ENCODE results near the gene FMNL3.

The FMNL3 gene

GRCh38 chr12:49684310-49684854 is 22.8 kb downstream of the FMNL3 start:
- no peak overlapping the region for H3K4me3 ChIP-seq (ENCODE audit: low read length)
- DNase-seq (ENCODE audit: low read depth): no peak
- TF ChIP-seq CTCF (conservative IDR thresholded peaks at IDR 0.05; ENCODE audit: low read depth, low read length): no peak

DNA sequence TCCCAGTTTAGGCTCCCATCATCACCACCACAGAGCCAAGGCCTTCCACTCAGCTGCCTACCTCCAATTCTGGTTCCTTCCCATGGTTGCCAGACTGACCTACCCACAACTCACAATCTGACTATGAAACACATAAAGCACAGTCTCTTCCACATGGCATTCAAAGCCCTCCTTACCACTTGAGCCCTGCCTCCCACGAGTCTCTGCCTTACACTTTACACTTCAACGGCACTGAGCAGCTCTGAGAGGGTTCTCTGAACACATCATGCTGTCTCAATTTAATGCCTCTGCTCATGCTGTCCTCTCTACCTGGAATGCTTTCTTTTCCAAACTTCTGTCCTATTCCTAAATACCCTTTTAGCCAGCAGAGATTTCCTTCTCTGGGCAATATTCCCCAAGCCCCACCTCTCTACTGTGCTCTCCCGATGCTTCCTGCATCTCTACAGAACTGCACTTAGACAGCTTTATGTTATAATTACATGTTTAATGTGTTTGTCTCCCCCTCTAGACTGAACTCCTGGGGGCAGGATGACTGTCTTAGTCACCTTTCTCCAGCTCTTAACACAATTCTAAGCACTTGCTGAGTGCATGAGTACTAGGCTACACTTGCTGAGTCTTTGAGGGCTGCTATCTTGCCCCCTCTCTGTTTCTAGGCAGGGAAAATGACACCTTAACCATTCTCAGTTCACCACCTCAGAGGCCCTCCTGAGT is 23.5 kb downstream of the FMNL3 start:
- DNase-seq (ENCODE audit: low read depth): no peak
- TF ChIP-seq CTCF (conservative IDR thresholded peaks at IDR 0.05; ENCODE audit: low read depth, low read length): no peak
- H3K4me3 ChIP-seq (ENCODE audit: low read length): no peak overlapping the region

GRCh38 chr12:49680075-49680474 is 27.1 kb downstream of the FMNL3 start:
- TF ChIP-seq CTCF (conservative IDR thresholded peaks at IDR 0.05; ENCODE audit: low read depth, low read length): no peak
- H3K4me3 ChIP-seq (ENCODE audit: low read length): no peak overlapping the region
- no peak for DNase-seq (ENCODE audit: low read depth)

GRCh38 chr12:49678711-49679110 is 28.5 kb downstream of the FMNL3 start:
- DNase-seq (ENCODE audit: low read depth): no peak
- no peak overlapping the region for H3K4me3 ChIP-seq (ENCODE audit: low read length)
- TF ChIP-seq CTCF (conservative IDR thresholded peaks at IDR 0.05; ENCODE audit: low read depth, low read length): no peak

DNA sequence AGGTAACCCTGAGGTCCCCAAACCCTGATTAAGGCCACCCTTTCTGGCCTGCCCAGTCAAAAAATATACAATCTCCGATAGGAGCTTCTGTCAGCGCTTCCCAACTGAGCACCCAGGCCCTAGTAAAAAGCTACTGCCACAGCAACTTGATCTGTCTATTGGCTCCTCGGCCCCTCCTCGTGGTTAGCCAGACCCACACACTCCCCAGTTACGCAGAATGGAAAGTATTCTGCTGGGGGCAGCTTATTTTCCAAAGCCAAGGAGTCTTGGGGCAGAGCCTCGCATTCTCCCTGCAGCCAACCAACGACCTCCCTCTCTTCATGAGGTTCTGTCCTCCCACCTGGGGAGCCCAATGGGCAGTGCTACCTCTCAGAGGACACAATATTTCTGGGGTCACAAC is 32.1 kb downstream of the FMNL3 start:
- TF ChIP-seq CTCF (conservative IDR thresholded peaks at IDR 0.05; ENCODE audit: low read depth, low read length): no peak
- DNase-seq (ENCODE audit: low read depth): no peak
- H3K4me3 ChIP-seq (ENCODE audit: low read length): no peak overlapping the region

GRCh38 chr12:49674318-49674981 is 32.8 kb downstream of the FMNL3 start:
- H3K4me3 ChIP-seq (ENCODE audit: low read length): no peak overlapping the region
- no peak for DNase-seq (ENCODE audit: low read depth)

More at GRCh38 chr12:49674318-49674981, 32.8 kb downstream of the FMNL3 start:
- no peak for TF ChIP-seq CTCF (conservative IDR thresholded peaks at IDR 0.05; ENCODE audit: low read depth, low read length)
